Measurements from ENCODE around the gene BRSK1.

The BRSK1 gene

GRCh38 chr19:55360902-55361301 lies 77.1 kb downstream of the BRSK1 start:
- Histone ChIP-seq H3K4me3 (ENCODE audit: low read depth, low read length) (no peak overlapping the region), H3K4me1 (no peaks in the 10 kb centered on the region; the same call in 1 of the 2 replicates), H3K9me3 (no peaks in the 10 kb centered on the region), H3K27me3 (peaks cover 4% of the 10 kb centered on the region), H3K36me3 (no peaks in the 10 kb centered on the region)
- TF ChIP-seq CTCF (IDR thresholded peaks at IDR 0.05; ENCODE audit: low read depth, low read length), result no peak
- no peak for DNase-seq

All from BE2C (cell line).